Cardiac muscle cell (in vitro differentiated cells and primary cell): ENCODE measurements around the gene POLR3C. TPM values are rescaled to one million over a fixed set of nuclear protein-coding genes. Genes with fewer than 3 reads are reported as not detected.
A peak's percentile ranks its signal among the peaks of the same experiment; 100 is the strongest.

Experiments
- DNase-seq, 2 donors: peaks; one replicate each; pipeline versions ENCODE4 v3.0.0 to v3.0.0-alpha.2; 2010 to 2017; ENCODE audit warnings: low read depth in 1 of 2, low spot score in 1 of 2
- H3K27ac ChIP-seq: fragments of 200-600 bp; sonication (generic); 2 replicates; pipeline ENCODE4 v1.5.1; 2016
- H3K27me3 ChIP-seq: fragments of 200-600 bp; sonication (generic); 2 replicates; pipeline ENCODE4 v1.6.0; 2016; ENCODE audit warnings: control low read depth
- H3K36me3 ChIP-seq: fragments of 200-600 bp; sonication (generic); 2 replicates; pipeline ENCODE4 v1.5.1; 2016; ENCODE audit warnings: control low read depth
- H3K4me1 ChIP-seq: fragments of 200-600 bp; sonication (generic); 2 replicates; pipeline ENCODE4 v1.8.1; 2017; ENCODE audit warnings: low read depth, mild to moderate bottlenecking, mixed run types
- H3K4me3 ChIP-seq: fragments of 200-600 bp; sonication (generic); 2 replicates; pipeline ENCODE4 v1.5.1; 2016; ENCODE audit warnings: mild to moderate bottlenecking
- H3K9me3 ChIP-seq: fragments of 200-600 bp; sonication (generic); 2 replicates; pipeline ENCODE4 v1.5.1; 2017; ENCODE audit warnings: low read depth, mild to moderate bottlenecking, control low read depth
- CTCF ChIP-seq: IDR thresholded peaks from 2 replicates; pipeline ENCODE4 v1.5.1; 2012; ENCODE audit warnings: low read depth, mild to moderate bottlenecking, low read length
- polyA plus RNA-seq: library from polyadenylated mRNA; unstranded; fragments of >200 nt; fragmentation: Nextera tagmentation; extraction: Ambion mirVana; gene quantifications from 2 replicates; pipeline ENCODE4 v1.2.1, GENCODE V29; 2016
- total RNA-seq: library from RNA; depleted of rRNA; stranded (reverse); fragments of >200 nt; gene quantifications from 2 replicates; pipeline ENCODE4 v1.2.3, GENCODE V29; 2016

The POLR3C gene
- total and polyA plus RNA-seq, 2 experiments from 2014 or later, result 31.4 to 33.2 TPM

- DNase-seq, result peak; percentile 46 to 61
- H3K9me3 ChIP-seq, result no peaks in the 10 kb centered on the region
- no peaks in the 10 kb centered on the region for H3K27me3 ChIP-seq
- peak; percentile 75 for TF ChIP-seq CTCF
- peak overlapping the region; percentile 37 for H3K4me3 ChIP-seq
- H3K36me3 ChIP-seq, result peaks cover 32% of the 10 kb centered on the region
- H3K4me1 ChIP-seq, result peaks cover 3% of the 10 kb centered on the region
- peak overlapping the region; percentile 47 for H3K27ac ChIP-seq
These were observed 22.2 kb downstream of the POLR3C start for GRCh38 chr1:145846201-145846612.

DNA sequence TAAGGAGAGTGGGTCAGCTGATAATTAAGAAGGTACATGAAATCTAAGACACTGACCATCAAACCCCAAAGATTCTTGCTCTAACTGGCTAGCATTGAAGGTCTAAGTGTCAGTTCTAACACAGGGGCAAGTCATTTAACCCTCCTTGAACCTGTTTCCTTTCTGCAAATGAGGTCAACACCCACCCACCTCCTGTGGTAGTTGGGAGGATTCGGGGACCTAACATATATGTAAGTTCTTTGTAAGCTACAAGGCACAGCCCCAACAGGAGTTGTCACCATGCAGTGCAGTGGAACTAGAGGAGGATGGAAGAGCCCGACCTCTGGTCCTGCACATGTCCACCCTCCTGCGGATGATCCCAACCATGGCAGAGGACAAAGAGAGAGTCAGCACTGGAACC lies 23.8 kb downstream of the POLR3C start:
- DNase-seq, result no peak
- Histone ChIP-seq H3K4me3 (no peak overlapping the region), H3K27me3 (no peaks in the 10 kb centered on the region), H3K36me3 (peaks cover 31% of the 10 kb centered on the region), H3K9me3 (no peaks in the 10 kb centered on the region), H3K27ac (no peak overlapping the region), H3K4me1 (peaks cover 3% of the 10 kb centered on the region)
- no peak for TF ChIP-seq CTCF

DNA sequence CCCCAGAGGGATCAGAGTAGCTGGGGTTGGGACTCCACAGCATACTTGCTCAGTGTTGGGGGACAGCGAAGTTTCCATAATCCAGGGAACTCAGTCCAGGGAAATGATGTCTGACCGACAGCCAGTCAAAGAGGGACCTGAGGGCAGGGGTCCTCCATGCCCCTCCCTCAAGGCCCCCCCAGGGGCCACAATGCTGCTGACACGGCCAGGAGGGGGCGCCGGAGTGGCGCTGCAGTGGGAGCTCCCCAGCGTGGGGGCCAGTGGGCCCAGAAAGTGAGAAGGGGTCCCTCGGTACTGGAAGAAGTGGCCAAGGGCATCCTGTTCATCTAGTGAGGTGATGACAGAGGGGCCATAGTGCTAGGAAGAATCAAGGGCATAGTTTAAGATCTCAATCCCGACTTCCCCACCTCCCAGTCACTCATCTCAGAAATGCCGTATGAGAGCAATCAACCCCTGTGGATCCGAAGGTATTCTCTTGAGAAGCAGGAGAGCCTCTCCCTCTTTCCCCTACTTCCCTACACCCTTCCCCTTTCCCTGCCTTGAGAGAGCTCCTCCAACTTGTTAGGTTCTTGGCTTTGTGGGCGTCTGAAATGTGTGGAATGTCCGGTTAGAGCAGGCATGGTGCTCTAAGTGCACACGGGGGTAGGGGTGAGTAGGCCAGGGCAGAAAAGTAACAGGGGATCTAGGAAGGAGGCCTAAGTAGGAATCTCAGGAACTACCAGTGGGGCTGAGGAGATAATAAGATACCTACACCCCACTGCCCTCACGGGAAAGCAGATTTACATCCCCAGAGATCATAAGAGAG lies 25.6 kb downstream of the POLR3C start:
- Histone ChIP-seq H3K4me1 (peaks cover 3% of the 10 kb centered on the region), H3K4me3 (no peak overlapping the region), H3K36me3 (peaks cover 38% of the 10 kb centered on the region), H3K9me3 (no peaks in the 10 kb centered on the region), H3K27me3 (no peaks in the 10 kb centered on the region), H3K27ac (peak overlapping the region; percentile 60)
- DNase-seq, result peak in 1 of 2 donors; percentile 89
- TF ChIP-seq CTCF, result peak; percentile 59

GRCh38 chr1:145855426-145855948 lies 31.5 kb downstream of the POLR3C start:
- Histone ChIP-seq H3K9me3 (no peaks in the 10 kb centered on the region), H3K4me1 (no peaks in the 10 kb centered on the region), H3K27ac (no peak overlapping the region), H3K27me3 (no peaks in the 10 kb centered on the region), H3K4me3 (no peak overlapping the region), H3K36me3 (peaks cover 32% of the 10 kb centered on the region)
- DNase-seq, result no peak
- peak; percentile 9 for TF ChIP-seq CTCF

DNA sequence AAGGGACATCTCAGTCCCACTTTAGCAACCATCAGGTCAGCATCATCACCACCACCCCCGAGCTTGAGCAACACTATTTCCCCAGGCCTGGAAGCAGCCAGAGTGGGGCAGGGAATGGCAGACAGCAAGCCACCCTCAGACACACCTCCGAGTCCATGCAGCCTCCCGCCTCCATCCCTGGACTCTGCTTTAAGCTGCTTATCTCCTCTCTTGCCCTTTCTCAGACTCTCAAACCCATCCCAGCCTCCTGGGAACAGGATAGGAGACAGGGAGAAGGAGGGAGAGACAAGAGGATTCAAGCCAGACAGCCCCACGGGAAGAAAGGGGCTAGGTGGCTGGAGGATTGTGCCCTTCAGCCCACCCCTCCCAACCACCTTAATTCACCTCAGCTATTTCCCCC lies 33.2 kb downstream of the POLR3C start:
- peaks cover 20% of the 10 kb centered on the region for H3K36me3 ChIP-seq

More for the DNA sequence above, 33.2 kb downstream of the POLR3C start:
- no peaks in the 10 kb centered on the region for H3K9me3 ChIP-seq
- H3K4me3 ChIP-seq, result no peak overlapping the region
- no peak overlapping the region for H3K27ac ChIP-seq
- DNase-seq, result no peak
- H3K27me3 ChIP-seq, result no peaks in the 10 kb centered on the region
- no peak for TF ChIP-seq CTCF
- no peaks in the 10 kb centered on the region for H3K4me1 ChIP-seq
